HG03469 (cell line): ENCODE results near the gene FAF1.

Source experiments
- ATAC-seq: cut with Tn5 transposase; IDR thresholded peaks from one replicate; pipeline ENCODE4 v1.9.1; 2021; ENCODE audit warnings: mild to moderate bottlenecking, moderate library complexity, moderate number of reproducible peaks; ENCODE audit not compliant: unreplicated experiment

Gene FAF1

GRCh38 chr1:50421366-50421748 is 538.7 kb downstream of the FAF1 start:
- no peak for ATAC-seq

GRCh38 chr1:50420689-50421365 is 539.2 kb downstream of the FAF1 start:
- ATAC-seq: no peak

GRCh38 chr1:50419907-50420677 is 540.0 kb downstream of the FAF1 start:
- ATAC-seq: no peak

- no peak for ATAC-seq
Observed at GRCh38 chr1:50419192-50419906, 540.7 kb downstream of the FAF1 start.

- ATAC-seq: no peak
Observed at GRCh38 chr1:50418600-50419109, 541.4 kb downstream of the FAF1 start.

- no peak for ATAC-seq
Observed at GRCh38 chr1:50417946-50418599, 542.0 kb downstream of the FAF1 start.

- ATAC-seq: no peak
Observed at GRCh38 chr1:50417507-50417906, 542.6 kb downstream of the FAF1 start.

- no peak for ATAC-seq
Observed at GRCh38 chr1:50416553-50417453, 543.3 kb downstream of the FAF1 start.

- ATAC-seq: no peak
Observed at GRCh38 chr1:50416150-50416527, 543.9 kb downstream of the FAF1 start.

GRCh38 chr1:50415235-50416149 is 544.6 kb downstream of the FAF1 start:
- ATAC-seq: no peak

- ATAC-seq: no peak
Observed at GRCh38 chr1:50414853-50415234, 545.2 kb downstream of the FAF1 start.

- no peak for ATAC-seq
Observed at GRCh38 chr1:50412813-50413476, 547.1 kb downstream of the FAF1 start.

GRCh38 chr1:50405814-50406213 is 554.3 kb downstream of the FAF1 start:
- ATAC-seq: no peak

GRCh38 chr1:50393522-50394120 is 566.4 kb downstream of the FAF1 start:
- ATAC-seq: no peak
